Right cardiac atrium (tissue), 5 donors: Measurements from ENCODE around the gene AP1B1. TPM values are rescaled to one million over a fixed set of nuclear protein-coding genes. Genes with fewer than 3 reads are reported as not detected.

Experiments used
- ATAC-seq, 2 donors: fragments of 200-7000 bp; cut with Tn5 transposase; one replicate each; pipeline versions ENCODE4 v1.8.0 to v1.9.1; 2020; ENCODE audit warnings: moderate library complexity in 2 of 2, mild to moderate bottlenecking in 1 of 2
- DNase-seq, 3 donors: peaks; one replicate each; pipeline ENCODE4 v3.0.0-alpha.2; 2020
- H3K27ac ChIP-seq: one replicate; pipeline ENCODE4 v1.5.1; 2013; ENCODE audit warnings: mild to moderate bottlenecking, low read length, control low read depth, moderate library complexity
- H3K27me3 ChIP-seq: one replicate; pipeline ENCODE4 v1.6.1; 2013; ENCODE audit not compliant: control insufficient read depth, insufficient read depth
- H3K4me1 ChIP-seq: one replicate; pipeline ENCODE4 v1.6.1; 2013; ENCODE audit warnings: low read length; ENCODE audit not compliant: control insufficient read depth, insufficient read depth
- H3K4me3 ChIP-seq: one replicate; pipeline ENCODE4 v1.5.1; 2013; ENCODE audit warnings: low read length, control low read depth
- H3K9me3 ChIP-seq: one replicate; pipeline ENCODE4 v1.6.1; 2013; ENCODE audit warnings: low read length; ENCODE audit not compliant: control insufficient read depth
- WGBS: extraction: QIAGEN DNeasy Blood & Tissue Kit; methylation state at CpG from one replicate; pipeline ENCODE4 v1.1.7; 2013; 5-methylcytosine and 5-hydroxymethylcytosine counted together
- intact Hi-C, 4 donors: fragments of 100-400 bp; cut with DNase I; formaldehyde crosslinking; loops; one replicate each; pipeline versions ENCODE4 v1.11.0 to v1.14.0; 2022 to 2023
- polyA plus RNA-seq: library from polyadenylated mRNA; stranded (reverse); fragments of 200-250 nt; gene quantifications from one replicate; pipeline ENCODE4 v1.2.3, GENCODE V29; 2013
- total RNA-seq, 4 donors: library from RNA; stranded (reverse); fragmentation: NEBNext Ultra II Directional; extraction: Animal tissue kit (Norgen Biotek cat#: 25700); gene quantifications; one replicate each; pipeline ENCODE4 v1.2.1, GENCODE V29; 2021
- donor health status: healthy with polysubstance abuse.
- donor health status: DM: no; HTN: yes; CAD: no.
- donor health status: DM: no; HTN: no; CAD: no.
- donor health status: DM: no; HTN: yes; CAD: no; lungs with severe emphysema.
- donor health status: DM: yes; HTN: yes; CAD: no.

Gene AP1B1
- total and polyA plus RNA-seq, 5 donors: 21.7 to 44.6 (median 38.6) TPM

GRCh38 chr22:29305836-29306174 lies 82.6 kb downstream of the AP1B1 start:
- WGBS: 53% methylated on average over 7 of the region's 7 CpGs
- no peaks in the 10 kb centered on the region for H3K9me3 ChIP-seq
- no peaks in the 10 kb centered on the region for H3K27me3 ChIP-seq
- intact Hi-C loops: loop anchor here in 2 of 4 donors (5.0 kb wide), 2 partner anchors 34 to 51 kb away; no protein-coding TSS in a partner anchor
- H3K27ac ChIP-seq: peak overlapping the region; percentile 19
- no peak for ATAC-seq
- H3K4me1 ChIP-seq: peaks cover 19% of the 10 kb centered on the region
- no peak for DNase-seq
- no peak overlapping the region for H3K4me3 ChIP-seq

- Histone ChIP-seq H3K27me3 (no peaks in the 10 kb centered on the region), H3K4me3 (no peak overlapping the region), H3K27ac (peak overlapping the region; percentile 25), H3K4me1 (no peaks in the 10 kb centered on the region), H3K9me3 (no peaks in the 10 kb centered on the region)
- intact Hi-C loops: no loop called here
- ATAC-seq (no peak), DNase-seq (peak in 1 of 3 donors; percentile 72)
- WGBS: 47% methylated on average over 13 of the region's 13 CpGs
These were observed 85.5 kb downstream of the AP1B1 start for GRCh38 chr22:29302681-29303465.

GRCh38 chr22:29302402-29302680 lies 86.0 kb downstream of the AP1B1 start:
- ATAC-seq: no peak
- Histone ChIP-seq H3K9me3 (no peaks in the 10 kb centered on the region), H3K27me3 (no peaks in the 10 kb centered on the region), H3K4me3 (no peak overlapping the region), H3K27ac (no peak overlapping the region), H3K4me1 (no peaks in the 10 kb centered on the region)
- intact Hi-C loops: no loop called here
- no peak for DNase-seq
- 54% methylated on average over 2 of the region's 2 CpGs for WGBS

- WGBS: 89% methylated on average over 17 of the region's 17 CpGs
- H3K4me3 ChIP-seq: no peak overlapping the region
- intact Hi-C loops: no loop called here
- ATAC-seq (no peak), DNase-seq (no peak)
- no peaks in the 10 kb centered on the region for H3K9me3 ChIP-seq
- H3K27me3 ChIP-seq: no peaks in the 10 kb centered on the region
- H3K27ac ChIP-seq: no peak overlapping the region
- H3K4me1 ChIP-seq: no peaks in the 10 kb centered on the region
These were observed 86.5 kb downstream of the AP1B1 start for GRCh38 chr22:29301716-29302401.

GRCh38 chr22:29300807-29301601 lies 87.4 kb downstream of the AP1B1 start:
- H3K27ac ChIP-seq: no peak overlapping the region
- H3K4me1 ChIP-seq: no peaks in the 10 kb centered on the region
- ATAC-seq (no peak), DNase-seq (no peak)
- intact Hi-C loops: no loop called here
- H3K9me3 ChIP-seq: no peaks in the 10 kb centered on the region
- no peak overlapping the region for H3K4me3 ChIP-seq
- H3K27me3 ChIP-seq: no peaks in the 10 kb centered on the region
- WGBS: 74% methylated on average over 10 of the region's 10 CpGs

GRCh38 chr22:29300467-29300806 lies 87.9 kb downstream of the AP1B1 start:
- H3K27ac ChIP-seq: no peak overlapping the region
- DNase-seq (no peak), ATAC-seq (no peak)
- H3K9me3 ChIP-seq: no peaks in the 10 kb centered on the region
- no peak overlapping the region for H3K4me3 ChIP-seq
- no peaks in the 10 kb centered on the region for H3K4me1 ChIP-seq
- intact Hi-C loops: no loop called here
- H3K27me3 ChIP-seq: no peaks in the 10 kb centered on the region
- 66% methylated on average over 4 of the region's 4 CpGs for WGBS

GRCh38 chr22:29299136-29299900 lies 89.1 kb downstream of the AP1B1 start:
- no peak overlapping the region for H3K4me3 ChIP-seq
- WGBS: 86% methylated on average over 19 of the region's 19 CpGs
- H3K9me3 ChIP-seq: no peaks in the 10 kb centered on the region
- no peaks in the 10 kb centered on the region for H3K27me3 ChIP-seq
- no peak overlapping the region for H3K27ac ChIP-seq
- H3K4me1 ChIP-seq: no peaks in the 10 kb centered on the region
- intact Hi-C loops: no loop called here
- DNase-seq (peak in 1 of 3 donors; percentile 43), ATAC-seq (no peak)

GRCh38 chr22:29298641-29299040 lies 89.7 kb downstream of the AP1B1 start:
- Histone ChIP-seq H3K4me3 (no peak overlapping the region), H3K27ac (no peak overlapping the region), H3K27me3 (no peaks in the 10 kb centered on the region), H3K9me3 (no peaks in the 10 kb centered on the region), H3K4me1 (no peaks in the 10 kb centered on the region)
- peak in 1 of 3 donors; percentile 29 for DNase-seq
- intact Hi-C loops: no loop called here
- WGBS: 66% methylated on average over 8 of the region's 8 CpGs
- ATAC-seq: no peak

GRCh38 chr22:29292379-29292778 lies 96.0 kb downstream of the AP1B1 start:
- no peaks in the 10 kb centered on the region for H3K9me3 ChIP-seq
- intact Hi-C loops: no loop called here

GRCh38 chr22:29291215-29291614 lies 97.2 kb downstream of the AP1B1 start:
- Histone ChIP-seq H3K9me3 (no peaks in the 10 kb centered on the region), H3K27ac (no peak overlapping the region), H3K27me3 (no peaks in the 10 kb centered on the region), H3K4me1 (no peaks in the 10 kb centered on the region), H3K4me3 (no peak overlapping the region)
- no peak for DNase-seq
- intact Hi-C loops: no loop called here
- WGBS: 60% methylated on average over 7 of the region's 7 CpGs
- ATAC-seq: no peak

More at GRCh38 chr22:29292379-29292778, 96.0 kb downstream of the AP1B1 start:
- no peak for DNase-seq
- H3K4me3 ChIP-seq: no peak overlapping the region
- no peaks in the 10 kb centered on the region for H3K27me3 ChIP-seq
- ATAC-seq: no peak
- H3K4me1 ChIP-seq: no peaks in the 10 kb centered on the region
- H3K27ac ChIP-seq: no peak overlapping the region

GRCh38 chr22:29290061-29290460 lies 98.3 kb downstream of the AP1B1 start:
- Histone ChIP-seq H3K4me3 (no peak overlapping the region), H3K4me1 (no peaks in the 10 kb centered on the region), H3K9me3 (no peaks in the 10 kb centered on the region), H3K27me3 (no peaks in the 10 kb centered on the region), H3K27ac (no peak overlapping the region)
- WGBS: 60% methylated on average over 5 of the region's 5 CpGs
- ATAC-seq (no peak), DNase-seq (no peak)
- intact Hi-C loops: no loop called here
